Measurements from ENCODE around the gene OR4D11. TPM values are rescaled to one million over a fixed set of nuclear protein-coding genes. Genes with fewer than 3 reads are reported as not detected.

OR4D11 gene
- total and polyA plus RNA-seq, 7 donors: not detected

GRCh38 chr11:59548309-59548656 is 44.9 kb downstream of the OR4D11 start:
- Histone ChIP-seq H3K36me3 (no peaks in the 10 kb centered on the region), H3K27ac (no peak overlapping the region), H3K9me3 (no peaks in the 10 kb centered on the region), H3K4me3 (no peak overlapping the region), H3K27me3 (no peaks in the 10 kb centered on the region), H3K4me1 (peaks cover 0 to 13% (median 3%) of the 10 kb centered on the region in 4 donors)
- TF ChIP-seq POLR2AphosphoS5 (IDR thresholded peaks at IDR 0.05): no peak
- TF ChIP-seq CTCF (IDR thresholded peaks at IDR 0.05): no peak
- no peak for TF ChIP-seq EP300 (IDR thresholded peaks at IDR 0.05)
- TF ChIP-seq POLR2A (IDR thresholded peaks at IDR 0.05): no peak
- 97 to 98% methylated on average over 5 of the region's 5 CpGs for WGBS, 2 donors
- intact Hi-C loops (cut with DNase I): no loop called here
- no peak for DNase-seq

- intact Hi-C loops (cut with DNase I): loop anchor here (2.0 to 10.0 kb wide), 7 partner anchors 14 to 1886 kb away; partner anchors contain the start of genes FAM111A, LPXN, OSBP and PATL1
- Histone ChIP-seq H3K27me3 (no peaks in the 10 kb centered on the region), H3K4me3 (peak overlapping the region; percentile 46 to 55 (median 52)), H3K4me1 (peaks cover 0 to 13% (median 3%) of the 10 kb centered on the region in 4 donors), H3K36me3 (no peaks in the 10 kb centered on the region), H3K27ac (peak overlapping the region; percentile 80 to 87 (median 82)), H3K9me3 (no peaks in the 10 kb centered on the region)
- peak in 1 of 4 donors; percentile 38 for TF ChIP-seq POLR2AphosphoS5 (IDR thresholded peaks at IDR 0.05)
- no peak for TF ChIP-seq EP300 (IDR thresholded peaks at IDR 0.05)
- peak; percentile 46 to 76 (median 54) for TF ChIP-seq CTCF (IDR thresholded peaks at IDR 0.05)
- no peak for TF ChIP-seq POLR2A (IDR thresholded peaks at IDR 0.05)
- WGBS, 2 donors: 0 to 1% methylated on average over 31 of the region's 31 CpGs
- DNase-seq: peak; percentile 91
Measured at GRCh38 chr11:59550368-59550841, 47.0 kb downstream of the OR4D11 start.

- H3K4me1 ChIP-seq: peaks cover 0 to 19% (median 9%) of the 10 kb centered on the region in 4 donors
- no peaks in the 10 kb centered on the region for H3K27me3 ChIP-seq
- intact Hi-C loops (cut with DNase I): loop anchor here (2.0 to 10.0 kb wide), 7 partner anchors 14 to 1886 kb away; partner anchors contain the start of genes FAM111A, LPXN, OSBP and PATL1
- no peak for TF ChIP-seq EP300 (IDR thresholded peaks at IDR 0.05)
- TF ChIP-seq POLR2AphosphoS5 (IDR thresholded peaks at IDR 0.05): peak in 1 of 4 donors; percentile 5
- peak overlapping the region; percentile 46 to 55 (median 52) for H3K4me3 ChIP-seq
- 1 to 3% methylated on average over 34 of the region's 34 CpGs for WGBS, 2 donors
- H3K9me3 ChIP-seq: no peaks in the 10 kb centered on the region
- DNase-seq: peak; percentile 92
- peak overlapping the region; percentile 80 to 87 (median 82) for H3K27ac ChIP-seq
- no peaks in the 10 kb centered on the region for H3K36me3 ChIP-seq
Measured at GRCh38 chr11:59550842-59551658, 47.7 kb downstream of the OR4D11 start.

- Histone ChIP-seq H3K9me3 (no peaks in the 10 kb centered on the region), H3K27me3 (no peaks in the 10 kb centered on the region), H3K4me1 (peaks cover 0 to 28% (median 11%) of the 10 kb centered on the region in 4 donors), H3K36me3 (no peaks in the 10 kb centered on the region), H3K4me3 (peak overlapping the region; percentile 46 to 55 (median 52)), H3K27ac (peak overlapping the region; percentile 80 to 87 (median 82))
- intact Hi-C loops (cut with DNase I): loop anchor here (2.0 to 10.0 kb wide), 7 partner anchors 15 to 1887 kb away; partner anchors contain the start of genes FAM111A, LPXN, OSBP and PATL1
- TF ChIP-seq CTCF (IDR thresholded peaks at IDR 0.05) (no peak), POLR2A (IDR thresholded peaks at IDR 0.05) (no peak), POLR2AphosphoS5 (IDR thresholded peaks at IDR 0.05) (no peak), EP300 (IDR thresholded peaks at IDR 0.05) (no peak)
- WGBS, 2 donors: 40 to 64% methylated on average over 30 of the region's 30 CpGs
- DNase-seq: peak; percentile 78
Measured at GRCh38 chr11:59551659-59552521, 48.5 kb downstream of the OR4D11 start.

All from sigmoid colon (tissue), 7 donors.